Left hindlimb (tissue), 1 donor: Measurements from ENCODE around the gene UTS2R.
"Not testable (repeated sequence)": the region's sequence is repeated elsewhere in the genome, so short reads cannot be mapped to it uniquely, and the experiment has no call there.

ENCODE experiments used
- DNase-seq: peaks from one replicate; pipeline ENCODE4 v3.0.0-alpha.2; 2018

The UTS2R gene

GRCh38 chr17:82355770-82356427 is 15.7 kb upstream of the UTS2R start:
- DNase-seq = no peak

- DNase-seq = no peak
Observed at GRCh38 chr17:82356845-82357355, 14.7 kb upstream of the UTS2R start.

- no peak for DNase-seq
Observed at GRCh38 chr17:82357394-82357793, 14.2 kb upstream of the UTS2R start.

GRCh38 chr17:82358465-82359350 is 12.9 kb upstream of the UTS2R start, which contains the start of gene TEX19:
Gene TEX19 (plus strand): TSS chr17:82359247. CDS start chr17:82362151, 2,904 bp downstream.
- no peak for DNase-seq

GRCh38 chr17:82359451-82360074 is 12.0 kb upstream of the UTS2R start:
- DNase-seq = not testable (repeated sequence)

- no peak for DNase-seq
Observed at GRCh38 chr17:82361885-82362633, 9.5 kb upstream of the UTS2R start.

- no peak for DNase-seq
Observed at GRCh38 chr17:82365606-82366295, 5.8 kb upstream of the UTS2R start.

GRCh38 chr17:82366749-82367148 is 4.8 kb upstream of the UTS2R start:
- DNase-seq = no peak

- no peak for DNase-seq
Observed at GRCh38 chr17:82367724-82368524, 3.6 kb upstream of the UTS2R start.

- no peak for DNase-seq
Observed at GRCh38 chr17:82369211-82369610, 2.4 kb upstream of the UTS2R start.

GRCh38 chr17:82370471-82371332 is 863 bp upstream of the UTS2R start:
- DNase-seq = no peak

GRCh38 chr17:82372249-82373071 is 895 bp downstream of the UTS2R start:
- DNase-seq = no peak

- DNase-seq = not testable (repeated sequence)
Observed at GRCh38 chr17:82373072-82373452, 1.5 kb downstream of the UTS2R start.

- no peak for DNase-seq
Observed at GRCh38 chr17:82373731-82374625, 2.4 kb downstream of the UTS2R start.

GRCh38 chr17:82374626-82375331 is 3.2 kb downstream of the UTS2R start:
- no peak for DNase-seq

- DNase-seq = no peak
Observed at GRCh38 chr17:82375359-82376041, 3.9 kb downstream of the UTS2R start.
